Left ventricle myocardium inferior (tissue), 1 donor: Measurements from ENCODE around the gene ACTMAP. TPM values are rescaled to one million over a fixed set of nuclear protein-coding genes. Genes with fewer than 3 reads are reported as not detected.
"Not testable (repeated sequence)": the region's sequence is repeated elsewhere in the genome, so short reads cannot be mapped to it uniquely, and the experiment has no call there.

Experiments used
- DNase-seq: peaks from one replicate; pipeline ENCODE4 v3.0.0-alpha.2; 2020
- H3K27ac ChIP-seq: fragments of 200-600 bp; replicated peaks from 2 replicates; pipeline ENCODE4 v1.8.0; 2021
- H3K27me3 ChIP-seq: fragments of 200-600 bp; 2 replicates; pipeline ENCODE4 v1.8.0; 2021; ENCODE audit warnings: low read depth
- H3K36me3 ChIP-seq: fragments of 200-600 bp; 2 replicates; pipeline ENCODE4 v1.8.0; 2021
- H3K4me1 ChIP-seq: fragments of 200-600 bp; 2 replicates; pipeline ENCODE4 v1.8.0; 2021
- H3K4me3 ChIP-seq: fragments of 200-600 bp; 2 replicates; pipeline ENCODE4 v1.8.0; 2021; ENCODE audit warnings: mild to moderate bottlenecking, moderate library complexity
- H3K9me3 ChIP-seq: fragments of 200-600 bp; replicated peaks from 2 replicates; pipeline ENCODE4 v1.8.0; 2021
- CTCF ChIP-seq: fragments of 200-600 bp; IDR thresholded peaks from 2 replicates; pipeline ENCODE4 v1.8.0; 2021; ENCODE audit warnings: antibody characterized with exemption, mild to moderate bottlenecking, borderline replicate concordance
- intact Hi-C: fragments of 100-400 bp; cut with micrococcal nuclease; formaldehyde crosslinking; loops from one replicate; pipeline ENCODE4 v1.11.0; 2022
- total RNA-seq: library from RNA; stranded (reverse); fragmentation: NEBNext Ultra II Directional; extraction: Animal tissue kit (Norgen Biotek cat#: 25700); gene quantifications from one replicate; pipeline ENCODE4 v1.2.1, GENCODE V29; 2021
- donor health status: DM: no; HTN: yes; CAD: no; lungs with severe emphysema.

ACTMAP gene
- total RNA-seq, 1 donor from 2014 or later = 7.4 TPM

- no peak for DNase-seq
- intact Hi-C loops = no loop called here
- no peak overlapping the region for H3K27ac ChIP-seq
Measured at GRCh38 chr19:40768869-40769268, 18.6 kb upstream of the ACTMAP start.

GRCh38 chr19:40766385-40766784, 16.1 kb upstream of the ACTMAP start:
- H3K4me1 ChIP-seq, H3K27ac ChIP-seq, H3K9me3 ChIP-seq, H3K4me3 ChIP-seq, DNase-seq, intact Hi-C loops, H3K27me3 ChIP-seq: not testable (repeated sequence)
- peaks cover 49% of the 10 kb centered on the region for H3K36me3 ChIP-seq

More at GRCh38 chr19:40768869-40769268, 18.6 kb upstream of the ACTMAP start:
- no peaks in the 10 kb centered on the region for H3K27me3 ChIP-seq
- no peaks in the 10 kb centered on the region for H3K4me1 ChIP-seq
- TF ChIP-seq CTCF = no peak
- no peak overlapping the region for H3K4me3 ChIP-seq
- no peaks in the 10 kb centered on the region for H3K9me3 ChIP-seq
- H3K36me3 ChIP-seq = peaks cover 24% of the 10 kb centered on the region

- no peak overlapping the region for H3K27ac ChIP-seq
- no peak for DNase-seq
- intact Hi-C loops = no loop called here
- H3K27me3 ChIP-seq = no peaks in the 10 kb centered on the region
- TF ChIP-seq CTCF = no peak
- H3K9me3 ChIP-seq = no peaks in the 10 kb centered on the region
- H3K4me1 ChIP-seq = no peaks in the 10 kb centered on the region
- H3K36me3 ChIP-seq = peaks cover 71% of the 10 kb centered on the region
- no peak overlapping the region for H3K4me3 ChIP-seq
Measured at GRCh38 chr19:40763963-40764362, 13.7 kb upstream of the ACTMAP start.

- TF ChIP-seq CTCF = no peak
- Histone ChIP-seq H3K36me3 (peaks cover 76% of the 10 kb centered on the region), H3K9me3 (no peaks in the 10 kb centered on the region), H3K27ac (no peak overlapping the region), H3K4me3 (no peak overlapping the region), H3K4me1 (no peaks in the 10 kb centered on the region), H3K27me3 (no peaks in the 10 kb centered on the region)
- intact Hi-C loops = no loop called here
- no peak for DNase-seq
Measured at GRCh38 chr19:40763526-40763925, 13.2 kb upstream of the ACTMAP start.

GRCh38 chr19:40762754-40763470, 12.6 kb upstream of the ACTMAP start:
- peaks cover 82% of the 10 kb centered on the region for H3K36me3 ChIP-seq
- no peak for DNase-seq
- H3K4me3 ChIP-seq = no peak overlapping the region
- H3K27ac ChIP-seq = no peak overlapping the region
- H3K27me3 ChIP-seq = no peaks in the 10 kb centered on the region
- no peak for TF ChIP-seq CTCF
- no peaks in the 10 kb centered on the region for H3K9me3 ChIP-seq
- intact Hi-C loops = no loop called here
- H3K4me1 ChIP-seq = no peaks in the 10 kb centered on the region

GRCh38 chr19:40759352-40759751, 9.1 kb upstream of the ACTMAP start:
- no peak for DNase-seq
- no peaks in the 10 kb centered on the region for H3K9me3 ChIP-seq
- peaks cover 19% of the 10 kb centered on the region for H3K4me1 ChIP-seq
- no peak overlapping the region for H3K4me3 ChIP-seq
- no peaks in the 10 kb centered on the region for H3K27me3 ChIP-seq
- intact Hi-C loops = no loop called here
- H3K27ac ChIP-seq = no peak overlapping the region
- peaks cover 90% of the 10 kb centered on the region for H3K36me3 ChIP-seq
- TF ChIP-seq CTCF = no peak
